Left renal pelvis (tissue), 4 donors: ENCODE data around the gene MEP1A. TPM values are rescaled to one million over a fixed set of nuclear protein-coding genes. Genes with fewer than 3 reads are reported as not detected.

Source experiments
- DNase-seq, 4 donors: peaks; one replicate each; pipeline ENCODE4 v3.0.0-alpha.2; 2013; ENCODE audit warnings: low read depth in 4 of 4, low spot score in 3 of 4
- polyA plus RNA-seq, 4 donors: library from polyadenylated mRNA; unstranded; fragments of 120-200 nt; gene quantifications; one replicate each; pipeline ENCODE4 v1.2.1, GENCODE V29; 2013; ENCODE audit not compliant: insufficient read length in 4 of 4

MEP1A gene
- polyA plus RNA-seq, 4 donors, result not detected

DNA sequence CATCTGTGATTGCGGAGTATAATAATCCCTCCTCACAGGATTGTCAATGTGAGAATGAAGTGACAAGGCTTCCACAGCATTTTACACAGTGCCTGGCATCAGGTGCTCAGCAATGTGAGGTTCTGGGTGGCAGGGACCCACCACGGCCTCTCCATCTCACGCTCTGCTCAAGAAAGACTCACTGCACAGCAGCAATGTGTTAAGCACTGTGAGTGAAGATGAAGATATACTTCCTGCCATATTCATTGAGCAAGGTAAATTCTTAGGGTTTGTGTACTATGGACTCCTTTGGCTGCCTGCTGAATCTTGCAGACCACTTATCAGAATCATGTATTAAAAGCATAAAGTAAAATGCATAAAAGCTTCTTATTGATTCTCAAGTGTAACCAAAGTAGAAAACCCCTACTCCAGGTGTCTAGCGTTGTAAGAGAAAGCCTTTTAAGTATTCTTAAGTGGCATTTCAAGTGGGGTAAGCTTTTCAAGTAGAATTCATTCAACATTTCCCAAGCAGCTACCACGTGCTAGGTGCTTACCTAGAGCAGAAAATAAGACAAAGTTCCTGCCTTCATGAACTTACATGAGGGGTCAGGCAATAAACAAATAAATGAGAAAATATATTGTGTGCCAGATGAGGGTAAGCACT is 17.0 kb upstream of the MEP1A start:
- no peak for DNase-seq

GRCh38 chr6:46777476-46778346 is 15.5 kb upstream of the MEP1A start:
- DNase-seq, result no peak

DNA sequence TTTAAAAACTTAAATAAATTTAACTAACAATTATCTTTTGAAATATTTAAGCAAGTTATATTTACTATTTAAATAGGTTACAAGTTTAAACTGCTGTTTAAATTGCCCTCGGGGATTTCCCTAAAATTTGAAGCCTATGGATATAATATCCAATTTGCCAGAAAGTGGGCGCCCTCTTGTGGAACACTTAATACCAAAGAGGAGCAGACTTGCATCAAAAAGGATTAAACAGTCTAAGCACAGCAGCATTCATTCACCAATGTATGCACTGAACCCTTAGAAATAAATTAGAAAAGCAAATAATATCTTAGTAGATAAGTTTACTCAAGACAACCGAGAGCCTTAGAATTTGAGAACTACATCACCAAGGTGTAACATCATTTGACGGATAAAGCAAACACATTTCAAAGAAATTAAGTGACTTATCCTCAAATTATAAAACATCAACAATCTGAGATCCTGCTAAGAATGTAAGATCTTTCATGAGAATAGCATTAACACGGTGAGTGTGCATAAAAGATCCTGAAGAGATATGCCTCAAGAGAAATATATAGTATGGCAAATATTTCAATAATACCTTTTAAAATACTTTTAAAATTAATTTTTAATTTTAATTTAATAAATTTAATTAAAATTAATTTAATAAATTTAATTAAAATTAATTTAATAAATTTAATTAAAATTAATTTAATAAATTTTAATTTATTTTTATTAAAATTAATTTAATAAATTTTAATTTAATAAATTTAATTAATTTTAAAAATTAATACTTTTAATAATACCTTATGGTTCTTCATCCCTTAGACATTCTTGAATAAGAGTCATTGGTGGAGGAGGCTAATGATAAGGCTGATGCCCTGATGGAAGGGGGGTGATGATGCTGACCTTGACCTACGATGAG is 11.5 kb upstream of the MEP1A start:
- peak; percentile 39 to 64 (median 51) for DNase-seq

- no peak for DNase-seq
Measured at GRCh38 chr6:46784535-46784934, 8.7 kb upstream of the MEP1A start.

DNA sequence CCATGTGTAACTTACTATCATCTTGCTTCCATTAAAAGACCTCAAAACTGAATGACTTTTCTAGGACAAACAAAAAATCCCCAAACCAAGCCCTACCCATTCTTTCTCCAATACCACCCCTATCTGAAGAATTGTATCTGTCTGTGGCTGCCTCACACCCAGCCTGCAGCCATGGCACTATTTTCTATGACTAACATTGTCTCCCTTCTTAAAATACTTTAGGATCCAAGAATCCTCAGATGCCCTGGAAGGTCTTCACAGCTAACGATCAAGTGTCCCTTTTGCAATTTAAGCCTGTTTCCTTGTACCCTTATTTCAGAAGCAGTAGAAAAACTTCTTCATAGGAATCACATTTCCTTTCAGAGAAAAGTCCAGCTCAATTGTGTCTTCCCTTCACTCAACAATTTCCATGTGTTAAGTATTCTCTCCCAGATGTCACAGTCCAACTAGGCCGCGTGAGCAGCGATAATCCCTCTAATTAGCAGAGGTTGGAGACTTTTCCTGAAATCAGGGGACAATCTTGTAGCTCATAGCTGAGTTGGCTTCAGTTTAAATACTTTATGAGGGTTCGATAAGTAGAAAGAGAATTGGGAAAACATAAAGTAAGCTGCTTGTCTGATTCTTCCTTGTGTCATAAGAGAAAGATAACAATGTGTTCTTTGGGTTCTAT is 5.2 kb upstream of the MEP1A start:
- DNase-seq, result no peak

- DNase-seq, result no peak
Measured at GRCh38 chr6:46788791-46789190, 4.4 kb upstream of the MEP1A start.

GRCh38 chr6:46789434-46790354 is 3.5 kb upstream of the MEP1A start:
- DNase-seq, result no peak

- no peak for DNase-seq
Measured at GRCh38 chr6:46790355-46790874, 2.8 kb upstream of the MEP1A start.

DNA sequence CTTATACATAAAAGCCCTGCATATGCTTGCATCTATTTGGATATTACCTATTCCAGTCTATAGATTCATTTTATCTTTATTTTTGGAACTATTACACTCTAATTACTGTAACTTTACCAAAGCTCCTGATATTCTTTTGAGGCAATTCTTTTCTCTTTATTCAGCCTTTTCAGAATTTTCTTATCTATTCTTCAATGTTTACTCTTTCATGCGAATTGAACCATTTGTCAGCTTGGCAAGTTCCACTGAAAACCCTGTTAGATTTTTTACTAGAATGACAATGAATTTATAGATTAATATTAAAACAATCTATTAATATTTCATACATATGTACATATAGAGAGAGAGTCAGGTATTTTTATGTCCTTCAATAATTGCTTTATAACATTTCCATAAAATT is 554 bp upstream of the MEP1A start:
- DNase-seq, result no peak

GRCh38 chr6:46794068-46794467 is 879 bp downstream of the MEP1A start:
- DNase-seq, result no peak

DNA sequence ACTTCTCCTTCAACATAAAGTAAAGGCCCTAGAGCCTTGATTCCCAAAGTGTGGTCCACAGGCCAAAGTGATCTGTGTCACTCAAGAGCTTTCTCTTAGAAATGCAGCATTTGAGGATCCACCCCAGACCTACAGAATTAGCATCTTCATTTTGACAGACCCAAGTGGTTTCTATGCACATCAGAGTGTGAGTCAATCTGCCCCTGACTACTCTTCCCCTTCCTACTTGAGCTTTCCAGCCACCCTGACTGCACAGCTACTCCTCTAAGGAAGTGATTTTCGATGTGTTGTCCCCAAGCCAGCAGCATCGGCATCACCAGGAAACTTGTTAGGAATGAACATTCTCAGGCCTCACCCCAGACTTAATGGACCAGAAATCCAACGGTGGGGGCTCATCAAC is 2.6 kb downstream of the MEP1A start:
- DNase-seq, result no peak

GRCh38 chr6:46796848-46797580 is 3.8 kb downstream of the MEP1A start:
- DNase-seq, result no peak

GRCh38 chr6:46799657-46800056 is 6.5 kb downstream of the MEP1A start:
- no peak for DNase-seq

DNA sequence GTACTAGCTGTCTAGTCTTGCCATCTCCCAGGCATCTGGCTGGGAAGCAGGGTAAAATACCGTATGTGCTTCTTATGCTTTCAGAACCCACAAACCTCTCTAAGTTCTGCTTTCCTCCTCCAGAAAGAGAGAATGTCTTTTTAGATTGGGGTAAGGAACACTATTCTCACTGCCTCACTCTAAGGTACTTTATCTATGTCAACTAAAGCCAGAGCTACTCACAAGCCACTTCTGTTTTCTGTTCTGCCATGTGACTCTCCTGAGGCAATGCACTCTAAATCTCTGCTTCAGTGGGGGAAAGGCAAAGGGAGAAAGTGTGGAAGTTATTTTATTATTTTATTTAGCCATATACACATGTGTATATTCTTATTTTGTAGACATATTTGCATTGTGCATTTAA is 15.6 kb downstream of the MEP1A start:
- no peak for DNase-seq

DNA sequence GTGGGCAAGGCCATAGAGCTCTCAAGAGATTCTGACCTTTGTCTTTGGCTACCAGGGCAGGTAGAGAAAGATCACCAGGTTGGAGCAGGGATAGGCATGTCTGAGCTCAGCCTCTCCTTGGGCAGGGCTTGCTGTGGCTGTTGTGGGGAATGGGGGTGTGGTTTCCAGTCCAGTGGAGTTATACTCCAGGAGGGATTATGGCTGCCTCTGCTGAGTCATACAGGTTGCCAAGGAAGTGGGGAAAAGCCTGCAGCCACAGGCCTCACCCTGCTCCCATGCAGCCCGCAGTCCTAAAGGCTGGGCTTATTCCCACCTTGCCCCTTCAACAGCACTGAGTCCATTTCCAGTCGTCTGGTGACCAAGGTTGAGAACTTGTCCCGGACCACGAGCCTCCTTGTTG is 21.9 kb downstream of the MEP1A start:
- no peak for DNase-seq

DNA sequence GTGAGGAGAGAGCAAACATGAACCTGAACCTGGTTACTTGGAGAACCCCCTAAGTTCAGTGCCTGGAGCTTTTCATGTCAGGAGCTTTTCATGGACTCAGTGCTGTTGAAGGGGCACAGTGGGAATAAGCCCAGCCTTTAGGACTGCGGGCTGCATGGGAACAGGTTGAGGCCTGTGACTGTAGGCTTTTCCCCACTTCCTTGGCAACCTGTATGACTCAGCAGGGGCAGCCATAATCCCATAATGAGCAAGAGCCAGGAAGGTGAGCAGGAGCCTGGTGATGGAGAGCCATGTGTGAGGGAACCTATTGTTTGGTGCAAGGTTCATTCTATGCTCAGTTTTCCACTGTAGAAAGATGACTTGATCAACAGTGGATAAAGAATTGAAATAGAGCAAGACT is 23.4 kb downstream of the MEP1A start:
- no peak for DNase-seq

DNA sequence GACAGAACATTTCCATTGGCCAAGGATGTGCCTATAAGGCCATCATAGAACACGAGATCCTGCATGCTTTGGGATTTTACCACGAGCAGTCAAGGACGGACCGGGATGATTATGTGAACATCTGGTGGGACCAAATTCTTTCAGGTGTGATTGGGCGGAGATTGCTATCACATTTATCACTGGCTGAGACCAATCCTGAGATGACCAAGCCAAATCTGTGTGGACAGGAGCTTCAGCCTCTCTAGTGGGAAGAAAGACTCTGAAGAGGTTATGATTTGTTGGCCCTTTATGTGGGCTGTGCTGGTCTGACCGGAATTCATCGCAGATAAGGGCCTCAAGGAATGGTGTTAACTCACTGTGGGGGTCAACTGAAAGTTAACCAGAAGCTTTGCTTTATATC is 26.4 kb downstream of the MEP1A start:
- DNase-seq, result no peak

- no peak for DNase-seq
Measured at GRCh38 chr6:46821458-46821881, 28.3 kb downstream of the MEP1A start.

- no peak for DNase-seq
Measured at GRCh38 chr6:46828939-46829338, 35.8 kb downstream of the MEP1A start.
